ENCODE results near the gene C2CD4B.

C2CD4B gene

GRCh38 chr15:62119227-62119864 lies 45.7 kb downstream of the C2CD4B start:
- peak; percentile 83 for DNase-seq (ENCODE audit: low spot score)

- no peak for DNase-seq (ENCODE audit: low spot score)
Observed at GRCh38 chr15:62118520-62119226, 46.4 kb downstream of the C2CD4B start.

DNA sequence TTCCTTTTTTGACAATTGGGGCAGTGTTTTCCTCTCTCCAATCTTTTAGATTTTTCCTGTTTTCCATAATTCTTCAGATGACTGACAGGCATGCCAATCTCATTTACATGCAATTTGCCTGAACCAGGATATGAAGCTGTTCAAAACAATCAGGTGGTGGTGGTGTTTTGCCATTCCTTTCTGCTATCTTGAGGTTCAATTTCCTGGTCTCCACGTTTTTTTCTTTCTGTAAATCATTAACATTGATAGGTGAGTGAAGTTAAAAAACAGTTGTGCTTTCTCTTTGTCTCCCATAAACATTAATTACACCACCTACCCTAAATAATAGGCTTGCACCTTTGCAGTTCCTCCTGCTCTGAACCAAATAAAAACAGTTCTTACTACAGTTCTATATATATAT lies 49.2 kb downstream of the C2CD4B start:
- no peak for DNase-seq (ENCODE audit: low spot score)
